GM15510 (cell line): ENCODE measurements around the gene OPN4.

ENCODE experiments used
- POLR2A ChIP-seq: IDR thresholded peaks from 3 replicates; pipeline ENCODE4 v1.6.1; 2011; ENCODE audit warnings: borderline replicate concordance; ENCODE audit not compliant: insufficient read length; ENCODE audit errors: extremely low read depth

Gene OPN4

GRCh38 chr10:86644152-86644793, 10.1 kb upstream of the OPN4 start:
- no peak for TF ChIP-seq POLR2A

GRCh38 chr10:86644794-86645445, 9.4 kb upstream of the OPN4 start:
- TF ChIP-seq POLR2A: no peak

- TF ChIP-seq POLR2A: no peak
These were observed 7.8 kb upstream of the OPN4 start for GRCh38 chr10:86646532-86646931.

GRCh38 chr10:86646933-86647332, 7.4 kb upstream of the OPN4 start:
- TF ChIP-seq POLR2A: no peak

- no peak for TF ChIP-seq POLR2A
These were observed 6.3 kb upstream of the OPN4 start for GRCh38 chr10:86647773-86648703.

GRCh38 chr10:86648704-86649427, 5.5 kb upstream of the OPN4 start:
- TF ChIP-seq POLR2A: no peak

GRCh38 chr10:86649471-86650150, 4.7 kb upstream of the OPN4 start:
- TF ChIP-seq POLR2A: no peak

GRCh38 chr10:86650151-86650550, 4.2 kb upstream of the OPN4 start:
- TF ChIP-seq POLR2A: no peak

- no peak for TF ChIP-seq POLR2A
These were observed 3.3 kb upstream of the OPN4 start for GRCh38 chr10:86651021-86651471.

GRCh38 chr10:86651631-86652331, 2.6 kb upstream of the OPN4 start:
- TF ChIP-seq POLR2A: no peak

- no peak for TF ChIP-seq POLR2A
These were observed 1.8 kb upstream of the OPN4 start for GRCh38 chr10:86652361-86653202.

- no peak for TF ChIP-seq POLR2A
These were observed 968 bp upstream of the OPN4 start for GRCh38 chr10:86653379-86653778.

- no peak for TF ChIP-seq POLR2A
These were observed 360 bp upstream of the OPN4 start for GRCh38 chr10:86653987-86654386.
